Activated CD4-positive, alpha-beta T cell treated with anti-CD3 and anti-CD28 coated beads for 4 hours (primary cell): ENCODE data around the gene SNAP91.
"Not testable (repeated sequence)": the region's sequence is repeated elsewhere in the genome, so short reads cannot be mapped to it uniquely, and the experiment has no call there.

Source experiments
- DNase-seq, 2 donors: peaks; one replicate each; pipeline ENCODE4 v3.0.0-alpha.2; 2020

Gene SNAP91

GRCh38 chr6:83708970-83709747, at the start of gene SNAP91:
SNAP91 (minus strand) TSS chr6:83709101; CDS start chr6:83707927, 1,174 bp downstream.
- no peak for DNase-seq

GRCh38 chr6:83758533-83758932, 49.6 kb upstream of the SNAP91 start:
- no peak for DNase-seq

GRCh38 chr6:83757021-83757420, 48.1 kb upstream of the SNAP91 start:
- no peak for DNase-seq

GRCh38 chr6:83756565-83756964, 47.7 kb upstream of the SNAP91 start:
- DNase-seq = no peak

GRCh38 chr6:83752375-83752774, 43.5 kb upstream of the SNAP91 start:
- DNase-seq = not testable (repeated sequence)

GRCh38 chr6:83741089-83741488, 32.2 kb upstream of the SNAP91 start:
- no peak for DNase-seq

- no peak for DNase-seq
Measured at GRCh38 chr6:83735461-83735860, 26.6 kb upstream of the SNAP91 start.

GRCh38 chr6:83729871-83730270, 21.0 kb upstream of the SNAP91 start:
- no peak for DNase-seq

- no peak for DNase-seq
Measured at GRCh38 chr6:83722876-83723275, 14.0 kb upstream of the SNAP91 start.

- DNase-seq = no peak
Measured at GRCh38 chr6:83717809-83718208, 8.9 kb upstream of the SNAP91 start.

- no peak for DNase-seq
Measured at GRCh38 chr6:83711958-83712357, 3.1 kb upstream of the SNAP91 start.

GRCh38 chr6:83709748-83710050, 798 bp upstream of the SNAP91 start:
- DNase-seq = no peak

- no peak for DNase-seq
Measured at GRCh38 chr6:83708546-83708969, 343 bp downstream of the SNAP91 start.

- no peak for DNase-seq
Measured at GRCh38 chr6:83707829-83708545, 914 bp downstream of the SNAP91 start.

- DNase-seq = no peak
Measured at GRCh38 chr6:83702749-83703148, 6.2 kb downstream of the SNAP91 start.

- DNase-seq = no peak
Measured at GRCh38 chr6:83702077-83702476, 6.8 kb downstream of the SNAP91 start.

GRCh38 chr6:83696674-83697073, 12.2 kb downstream of the SNAP91 start:
- DNase-seq = no peak

GRCh38 chr6:83685481-83685880, 23.4 kb downstream of the SNAP91 start:
- DNase-seq = no peak

GRCh38 chr6:83677791-83678190, 31.1 kb downstream of the SNAP91 start:
- DNase-seq = no peak

- no peak for DNase-seq
Measured at GRCh38 chr6:83637953-83638352, 70.9 kb downstream of the SNAP91 start.

- no peak for DNase-seq
Measured at GRCh38 chr6:83636800-83637199, 72.1 kb downstream of the SNAP91 start.

GRCh38 chr6:83633609-83634008, 75.3 kb downstream of the SNAP91 start:
- no peak for DNase-seq

GRCh38 chr6:83633149-83633548, 75.8 kb downstream of the SNAP91 start:
- no peak for DNase-seq

GRCh38 chr6:83629908-83630307, 79.0 kb downstream of the SNAP91 start:
- not testable (repeated sequence) for DNase-seq
